Fibroblast of skin of abdomen (primary cell): Measurements from ENCODE around the gene RALGDS.
"Not testable (repeated sequence)": the region's sequence is repeated elsewhere in the genome, so short reads cannot be mapped to it uniquely, and the experiment has no call there.

Source experiments
- DNase-seq: peaks from one replicate; pipeline ENCODE4 v3.0.0-alpha.2; 2013

Gene RALGDS

DNA sequence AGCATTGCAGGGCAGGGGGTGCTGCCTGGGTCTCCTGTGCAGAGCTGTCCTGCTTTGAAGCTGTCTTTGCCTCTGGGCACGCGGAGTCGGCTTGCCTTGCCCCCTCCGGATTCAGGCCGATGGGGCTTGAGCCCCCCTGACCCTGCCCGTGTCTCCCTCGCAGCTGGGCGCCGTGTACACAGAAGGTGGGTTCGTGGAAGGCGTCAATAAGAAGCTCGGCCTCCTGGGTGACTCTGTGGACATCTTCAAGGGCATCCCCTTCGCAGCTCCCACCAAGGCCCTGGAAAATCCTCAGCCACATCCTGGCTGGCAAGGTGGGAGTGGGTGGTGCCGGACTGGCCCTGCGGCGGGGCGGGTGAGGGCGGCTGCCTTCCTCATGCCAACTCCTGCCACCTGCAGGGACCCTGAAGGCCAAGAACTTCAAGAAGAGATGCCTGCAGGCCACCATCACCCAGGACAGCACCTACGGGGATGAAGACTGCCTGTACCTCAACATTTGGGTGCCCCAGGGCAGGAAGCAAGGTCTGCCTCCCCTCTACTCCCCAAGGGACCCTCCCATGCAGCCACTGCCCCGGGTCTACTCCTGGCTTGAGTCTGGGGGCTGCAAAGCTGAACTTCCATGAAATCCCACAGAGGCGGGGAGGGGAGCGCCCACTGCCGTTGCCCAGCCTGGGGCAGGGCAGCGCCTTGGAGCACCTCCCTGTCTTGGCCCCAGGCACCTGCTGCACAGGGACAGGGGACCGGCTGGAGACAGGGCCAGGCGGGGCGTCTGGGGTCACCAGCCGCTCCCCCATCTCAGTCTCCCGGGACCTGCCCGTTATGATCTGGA is 56.6 kb downstream of the RALGDS start:
- DNase-seq, result no peak

DNA sequence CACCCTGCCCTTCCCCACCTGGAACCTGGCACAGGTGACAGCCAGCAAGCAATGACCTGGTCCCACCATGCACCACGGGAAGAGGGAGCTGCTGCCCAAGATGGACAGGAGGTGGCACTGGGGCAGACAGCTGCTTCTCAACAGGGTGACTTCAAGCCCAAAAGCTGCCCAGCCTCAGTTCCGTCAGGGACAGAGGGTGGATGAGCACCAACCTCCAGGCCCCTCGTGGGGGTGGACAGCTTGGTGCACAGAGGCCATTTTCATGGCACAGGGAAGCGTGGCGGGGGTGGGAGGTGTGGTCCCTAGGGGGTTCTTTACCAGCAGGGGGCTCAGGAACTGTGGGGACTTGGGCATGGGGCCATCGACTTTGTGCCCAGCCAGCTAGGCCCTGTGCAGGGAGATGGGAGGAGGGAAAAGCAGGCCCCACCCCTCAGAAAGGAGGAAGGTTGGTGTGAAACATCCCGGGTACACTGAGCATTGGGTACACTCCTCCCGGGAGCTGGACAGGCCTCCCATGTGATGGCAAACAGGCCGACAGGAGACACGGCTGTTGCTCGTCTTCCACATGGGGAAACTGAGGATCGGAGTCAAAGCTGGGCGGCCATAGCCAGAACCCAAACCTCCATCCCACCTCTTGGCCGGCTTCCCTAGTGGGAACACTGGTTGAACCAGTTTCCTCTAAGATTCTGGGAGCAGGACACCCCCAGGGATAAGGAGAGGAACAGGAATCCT is 57.4 kb downstream of the RALGDS start:
- no peak for DNase-seq

DNA sequence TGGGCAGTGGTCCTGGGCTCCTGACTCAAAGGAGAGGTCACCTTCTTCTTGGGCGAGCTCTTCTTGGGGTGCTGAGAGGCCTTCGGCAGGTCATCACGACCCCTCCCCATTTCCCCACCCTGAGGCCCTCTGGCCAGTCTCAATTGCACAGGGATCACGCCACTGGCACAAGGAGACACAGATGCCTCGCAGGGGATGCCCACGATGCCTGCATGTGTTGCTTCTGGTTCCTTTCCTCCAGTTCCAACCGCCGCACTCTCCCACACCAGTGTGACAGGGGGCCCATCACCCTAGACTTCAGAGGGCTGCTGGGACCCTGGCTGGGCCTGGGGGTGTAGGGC is 57.9 kb downstream of the RALGDS start:
- DNase-seq, result no peak

- not testable (repeated sequence) for DNase-seq
These were observed 58.5 kb downstream of the RALGDS start for GRCh38 chr9:133062569-133062968.

- DNase-seq, result not testable (repeated sequence)
These were observed 59.3 kb downstream of the RALGDS start, which contains the start of gene CEL for GRCh38 chr9:133061764-133062145. Gene CEL (plus strand): TSS chr9:133061981. CDS start chr9:133062003, 22 bp downstream.

DNA sequence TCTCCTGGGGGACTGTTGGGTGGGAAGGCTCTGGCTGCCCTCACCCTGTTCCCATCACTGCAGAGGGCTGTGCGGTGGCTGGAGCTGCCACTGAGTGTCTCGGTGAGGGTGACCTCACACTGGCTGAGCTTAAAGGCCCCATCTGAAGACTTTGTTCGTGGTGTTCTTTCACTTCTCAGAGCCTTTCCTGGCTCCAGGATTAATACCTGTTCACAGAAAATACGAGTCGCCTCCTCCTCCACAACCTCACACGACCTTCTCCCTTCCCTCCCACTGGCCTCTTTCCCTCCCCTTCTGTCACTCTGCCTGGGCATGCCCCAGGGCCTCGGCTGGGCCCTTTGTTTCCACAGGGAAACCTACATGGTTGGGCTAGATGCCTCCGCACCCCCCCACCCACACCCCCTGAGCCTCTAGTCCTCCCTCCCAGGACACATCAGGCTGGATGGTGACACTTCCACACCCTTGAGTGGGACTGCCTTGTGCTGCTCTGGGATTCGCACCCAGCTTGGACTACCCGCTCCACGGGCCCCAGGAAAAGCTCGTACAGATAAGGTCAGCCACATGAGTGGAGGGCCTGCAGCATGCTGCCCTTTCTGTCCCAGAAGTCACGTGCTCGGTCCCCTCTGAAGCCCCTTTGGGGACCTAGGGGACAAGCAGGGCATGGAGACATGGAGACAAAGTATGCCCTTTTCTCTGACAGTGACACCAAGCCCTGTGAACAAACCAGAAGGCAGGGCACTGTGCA is 59.8 kb downstream of the RALGDS start:
- DNase-seq, result not testable (repeated sequence)

DNA sequence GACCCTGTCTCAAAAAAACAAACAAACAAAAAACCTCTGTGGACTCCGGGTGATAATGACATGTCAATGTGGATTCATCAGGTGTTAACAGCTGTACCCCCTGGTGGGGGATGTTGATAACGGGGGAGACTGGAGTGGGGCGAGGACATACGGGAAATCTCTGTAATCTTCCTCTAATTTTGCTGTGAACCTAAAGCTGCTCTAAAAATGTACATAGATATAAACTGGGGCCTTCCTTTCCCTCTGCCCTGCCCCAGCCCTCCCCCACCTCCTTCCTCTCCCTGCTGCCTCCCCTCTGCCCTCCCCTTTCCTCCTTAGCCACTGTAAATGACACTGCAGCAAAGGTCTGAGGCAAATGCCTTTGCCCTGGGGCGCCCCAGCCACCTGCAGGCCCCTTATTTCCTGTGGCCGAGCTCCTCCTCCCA is 60.6 kb downstream of the RALGDS start:
- DNase-seq, result no peak

GRCh38 chr9:133059623-133060022 is 61.4 kb downstream of the RALGDS start:
- DNase-seq, result no peak

DNA sequence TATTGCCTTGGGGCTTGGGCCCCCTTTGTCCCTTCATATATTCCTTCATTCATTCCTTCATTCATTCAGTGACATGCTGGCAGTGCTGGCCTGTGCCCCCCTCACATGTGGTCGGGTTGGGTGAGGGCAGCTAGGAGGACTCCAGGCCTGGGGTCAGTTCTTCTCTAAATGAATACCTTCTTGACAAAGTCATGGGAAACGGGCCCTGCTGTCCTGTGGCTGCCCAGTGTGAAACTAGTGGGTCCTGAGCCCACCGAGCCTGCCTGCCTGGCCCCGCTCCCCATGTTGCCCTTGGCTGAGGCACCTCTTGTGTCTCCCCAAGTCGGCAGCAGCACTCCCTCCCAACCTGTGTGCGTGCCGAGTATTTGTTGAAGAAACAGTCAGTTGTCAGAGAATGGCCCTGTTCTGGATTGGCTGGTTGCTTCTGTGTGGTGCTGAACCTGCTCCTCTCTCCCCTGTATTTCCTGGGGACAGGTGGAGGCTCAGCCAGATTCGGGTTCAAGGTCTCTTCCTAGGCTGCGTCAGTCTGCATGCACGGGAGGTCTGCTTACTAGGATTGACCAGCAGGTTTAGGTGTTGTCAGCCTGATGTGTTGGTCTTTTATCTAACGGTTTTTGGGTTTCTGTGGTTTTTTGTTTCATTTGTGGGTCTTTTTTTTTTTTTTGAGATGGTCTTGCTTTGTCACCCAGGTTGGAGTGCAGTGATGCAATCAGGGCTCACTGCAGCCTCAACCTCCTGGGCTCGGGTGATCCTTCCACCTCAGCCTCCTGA is 62.3 kb downstream of the RALGDS start:
- DNase-seq, result no peak

- DNase-seq, result no peak
These were observed 63.0 kb downstream of the RALGDS start for GRCh38 chr9:133058071-133058470.

DNA sequence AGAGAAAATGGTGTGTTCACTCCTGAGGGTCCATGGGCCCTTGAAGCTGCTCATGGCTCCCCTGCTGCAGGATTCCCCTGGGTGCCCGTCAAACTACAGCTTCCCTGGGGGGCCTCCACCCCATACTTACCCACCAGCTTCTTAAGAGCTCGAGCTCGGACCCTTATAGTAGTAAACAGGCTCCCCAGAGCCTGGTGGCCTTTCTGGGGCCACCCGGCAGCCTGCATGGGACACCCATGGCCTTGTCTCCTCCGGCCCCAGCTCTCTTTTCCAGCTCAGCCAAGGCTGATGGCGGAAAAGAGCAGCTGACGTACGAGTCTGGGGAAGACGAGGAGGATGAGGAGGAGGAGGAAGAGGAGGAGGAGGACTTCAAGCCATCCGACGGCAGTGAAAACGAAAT is 63.5 kb downstream of the RALGDS start:
- no peak for DNase-seq

GRCh38 chr9:133057006-133057405 is 64.0 kb downstream of the RALGDS start:
- no peak for DNase-seq

- no peak for DNase-seq
These were observed 64.5 kb downstream of the RALGDS start for GRCh38 chr9:133056533-133056932.

DNA sequence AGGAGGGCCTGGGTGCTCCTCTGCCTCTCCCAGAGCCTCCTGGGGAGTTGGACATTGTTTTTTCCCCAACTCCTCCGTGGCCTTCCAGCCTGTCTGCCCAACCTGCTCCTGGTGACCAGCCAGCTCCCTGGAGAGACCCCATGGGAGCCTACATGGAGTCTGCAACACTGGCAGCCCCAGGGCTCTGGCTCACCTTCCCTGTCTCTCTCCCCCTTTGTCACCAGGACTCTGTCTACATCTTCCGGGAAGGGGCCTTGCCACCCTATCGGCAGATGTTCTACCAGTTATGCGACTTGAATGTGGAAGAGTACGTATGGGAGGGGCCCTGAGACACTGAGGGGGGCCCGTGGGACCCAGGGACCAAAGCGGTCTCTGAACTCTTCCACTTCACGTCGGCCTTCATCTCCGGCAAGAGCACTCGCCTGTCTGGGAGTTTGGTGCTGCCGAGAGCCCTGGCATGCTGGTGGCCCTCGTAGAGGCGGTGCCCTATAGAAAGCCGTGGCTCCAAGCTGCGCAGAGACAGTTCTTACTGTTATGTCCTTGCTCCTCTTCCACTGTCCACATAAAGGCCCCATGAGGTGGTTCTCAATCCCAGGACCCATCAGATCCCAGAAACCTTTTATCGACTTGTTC is 65.1 kb downstream of the RALGDS start:
- DNase-seq, result no peak

GRCh38 chr9:133054966-133055365 is 66.1 kb downstream of the RALGDS start:
- peak; percentile 93 for DNase-seq

- DNase-seq, result no peak
These were observed 66.7 kb downstream of the RALGDS start for GRCh38 chr9:133054194-133054890.

GRCh38 chr9:133051966-133052539 is 69.0 kb downstream of the RALGDS start:
- DNase-seq, result no peak

DNA sequence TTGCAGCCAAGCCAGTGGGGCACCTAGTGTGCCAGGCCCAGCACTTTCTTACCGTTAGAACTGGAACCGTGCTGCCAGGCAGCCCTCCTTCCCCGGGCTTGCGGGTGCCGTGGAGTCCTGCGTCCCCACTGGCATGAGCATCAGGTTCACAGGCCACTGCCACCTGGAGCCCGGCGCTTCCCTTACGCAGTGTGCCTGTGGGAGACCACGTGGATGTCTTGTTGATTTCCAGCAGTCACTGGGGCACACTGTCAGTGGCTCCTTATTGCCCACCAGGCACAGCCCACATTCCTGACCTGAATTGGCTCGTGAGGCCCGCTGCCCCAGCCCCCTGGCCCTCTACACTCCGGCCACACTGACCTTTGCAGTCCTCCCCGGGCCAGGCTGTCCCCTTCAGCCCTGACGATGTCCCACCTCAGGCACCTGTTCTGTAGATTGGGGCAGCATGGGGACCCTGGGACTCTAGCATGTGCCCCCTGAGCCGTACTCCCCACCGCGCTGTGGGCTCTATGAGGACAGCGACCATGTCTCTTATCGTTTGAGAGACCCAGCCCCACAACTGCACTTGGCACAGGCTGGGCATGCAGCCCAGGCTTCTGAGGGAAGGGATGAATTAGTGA is 69.6 kb downstream of the RALGDS start:
- no peak for DNase-seq

DNA sequence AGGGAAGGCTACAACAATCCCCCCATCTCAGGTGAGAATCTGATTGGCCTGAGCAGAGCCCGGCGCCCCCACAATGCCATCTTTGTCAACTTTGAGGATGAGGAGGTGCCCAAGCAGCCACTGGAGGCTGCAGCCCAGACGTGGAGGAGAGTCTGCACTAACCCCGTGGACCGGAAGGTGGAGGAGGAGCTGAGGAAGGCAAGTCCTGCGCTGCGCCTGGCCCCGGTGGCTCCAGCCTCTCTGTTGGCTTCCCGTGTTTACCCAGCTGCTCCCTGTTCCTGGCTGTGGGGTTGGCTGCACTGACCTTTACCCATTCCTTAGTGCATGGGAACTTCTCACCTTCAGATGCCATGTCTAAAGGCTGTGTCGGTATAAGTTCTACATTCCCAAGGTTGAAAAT is 70.3 kb downstream of the RALGDS start:
- DNase-seq, result no peak

DNA sequence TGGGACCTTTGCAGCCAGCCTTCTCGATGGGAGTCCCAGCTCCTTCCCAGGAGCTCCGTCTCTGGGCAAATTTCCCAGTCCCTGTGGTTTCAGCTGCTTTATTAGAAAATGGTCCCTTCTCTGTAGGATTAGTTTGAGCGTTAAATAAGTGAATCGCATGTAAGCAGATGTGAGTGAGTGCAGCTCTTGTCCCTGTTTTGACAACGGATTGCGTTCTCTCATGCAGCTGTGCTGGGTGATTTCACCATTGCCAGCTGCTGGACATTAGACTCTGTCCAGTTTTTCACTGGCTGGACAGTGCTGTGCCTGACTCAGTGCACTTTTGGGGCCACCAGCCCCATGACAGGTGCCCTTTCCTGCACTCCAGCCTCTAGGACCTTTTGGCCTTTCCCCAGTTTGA is 70.9 kb downstream of the RALGDS start:
- peak; percentile 50 for DNase-seq
